IMR-90 (cell line): Measurements from ENCODE around the gene FOCAD. TPM values are rescaled to one million over a fixed set of nuclear protein-coding genes. Genes with fewer than 3 reads are reported as not detected.

Experiments
- ATAC-seq: fragments of 200-7000 bp; cut with Tn5 transposase; 2 replicates; pipeline ENCODE4 v1.9.1; 2020; ENCODE audit warnings: low read depth, mild to moderate bottlenecking, moderate library complexity
- BruUV-seq: library from RNA; stranded (reverse); fragments of 400-500 nt; replicated peaks from 2 replicates; lab custom pipeline; 2021; lab: Mats Ljungman, UMichigan
- CTCF ChIA-PET: fragments of 300-600 bp; formaldehyde crosslinking; extraction: SDS; loops from one replicate; lab custom pipeline; 2021; ENCODE audit warnings: antibody characterized with exemption; lab: Yijun Ruan, JAX
- POLR2A ChIA-PET: fragments of 300-600 bp; sonication (Branson Sonifier 250); formaldehyde crosslinking; loops from one replicate; lab custom pipeline; 2022; ENCODE audit warnings: antibody characterized with exemption; ENCODE audit not compliant: unreplicated experiment; lab: Charles Lee
- DNase-seq: peaks from one replicate; pipeline ENCODE4 v3.0.0; 2013
- H2AFZ ChIP-seq: replicated peaks from 2 replicates; pipeline ENCODE3; 2013; ENCODE audit warnings: low read length, mild to moderate bottlenecking; ENCODE audit not compliant: poor library complexity
- H2AK5ac ChIP-seq: 2 replicates; pipeline ENCODE4 v1.6.1; 2013; ENCODE audit warnings: low read depth, low read length, inconsistent platforms
- H2AK9ac ChIP-seq: replicated peaks from 2 replicates; pipeline ENCODE3; 2013; ENCODE audit warnings: mild to moderate bottlenecking, low read depth, low read length, moderate library complexity; ENCODE audit not compliant: poor library complexity
- H2BK120ac ChIP-seq: 2 replicates; pipeline ENCODE4 v1.6.1; 2013; ENCODE audit warnings: low read depth, low read length, inconsistent platforms
- H2BK15ac ChIP-seq: 3 replicates; pipeline ENCODE4 v1.6.1; 2013; ENCODE audit warnings: low read depth, low read length, inconsistent platforms
- H2BK20ac ChIP-seq: 2 replicates; pipeline ENCODE4 v1.6.1; 2013; ENCODE audit warnings: low read depth, mild to moderate bottlenecking, inconsistent platforms, low read length, moderate library complexity
- H2BK5ac ChIP-seq: 2 replicates; pipeline ENCODE4 v1.6.1; 2013; ENCODE audit warnings: mild to moderate bottlenecking, low read depth, low read length, inconsistent platforms; ENCODE audit not compliant: poor library complexity, severe bottlenecking
- H3K14ac ChIP-seq: replicated peaks from 2 replicates; pipeline ENCODE4 v1.6.1; 2013; ENCODE audit warnings: low read depth, low read length, inconsistent platforms
- H3K18ac ChIP-seq: 2 replicates; pipeline ENCODE4 v1.6.1; 2013; ENCODE audit warnings: low read depth, low read length, control low read depth
- H3K23ac ChIP-seq: 2 replicates; pipeline ENCODE4 v1.6.1; 2013; ENCODE audit warnings: low read depth, low read length, inconsistent platforms
- H3K27ac ChIP-seq: 2 replicates; pipeline ENCODE4 v1.5.1; 2013; ENCODE audit warnings: mild to moderate bottlenecking, control low read depth, low read length; ENCODE audit not compliant: insufficient read depth
- H3K27me3 ChIP-seq: 2 replicates; pipeline ENCODE4 v1.6.1; 2013; ENCODE audit warnings: low read length; ENCODE audit not compliant: control insufficient read depth, insufficient read depth
- H3K36me3 ChIP-seq: 2 replicates; pipeline ENCODE4 v1.6.1; 2013; ENCODE audit warnings: low read length, mixed read lengths; ENCODE audit not compliant: control insufficient read depth, insufficient read depth
- H3K4ac ChIP-seq: 2 replicates; pipeline ENCODE4 v1.6.1; 2013; ENCODE audit warnings: low read depth, low read length, inconsistent platforms
- H3K4me1 ChIP-seq: 2 replicates; pipeline ENCODE4 v1.6.1; 2013; ENCODE audit warnings: low read length, mixed read lengths; ENCODE audit not compliant: control insufficient read depth, insufficient read depth
- H3K4me2 ChIP-seq: 2 replicates; pipeline ENCODE4 v1.6.1; 2013; ENCODE audit warnings: low read depth, mild to moderate bottlenecking, control low read depth, low read length, moderate library complexity
- H3K4me3 ChIP-seq: 2 replicates; pipeline ENCODE4 v1.5.1; 2013; ENCODE audit warnings: low read depth, mild to moderate bottlenecking, control low read depth, low read length, moderate library complexity; ENCODE audit not compliant: insufficient read depth
- H3K56ac ChIP-seq: 2 replicates; pipeline ENCODE4 v1.6.1; 2013; ENCODE audit warnings: low read length, inconsistent platforms; ENCODE audit not compliant: insufficient read depth; ENCODE audit errors: extremely low read depth
- H3K79me1 ChIP-seq, 2 experiments: 2 replicates each; pipeline ENCODE4 v1.6.1; 2013; ENCODE audit warnings: low read length in 2 of 2, inconsistent platforms in 1 of 2, low read depth in 1 of 2
- H3K9ac ChIP-seq: 2 replicates; pipeline ENCODE4 v1.6.1; 2013; ENCODE audit warnings: low read depth, low read length, control low read depth
- H3K9me1 ChIP-seq: 2 replicates; pipeline ENCODE4 v1.6.1; 2013; ENCODE audit warnings: low read length, inconsistent platforms; ENCODE audit not compliant: insufficient read depth
- H3K9me3 ChIP-seq: 2 replicates; pipeline ENCODE4 v1.6.1; 2013; ENCODE audit warnings: low read length; ENCODE audit not compliant: control insufficient read depth, insufficient read depth
- H4K20me1 ChIP-seq: 2 replicates; pipeline ENCODE4 v1.6.1; 2013; ENCODE audit warnings: low read length, inconsistent platforms; ENCODE audit not compliant: insufficient read depth
- H4K5ac ChIP-seq: 2 replicates; pipeline ENCODE4 v1.6.1; 2013; ENCODE audit warnings: mild to moderate bottlenecking, low read depth, low read length, control low read depth
- H4K8ac ChIP-seq, 2 experiments: 2 replicates each; pipeline ENCODE4 v1.6.1; 2013; ENCODE audit warnings: low read depth in 2 of 2, low read length in 2 of 2, control low read depth in 1 of 2, inconsistent platforms in 1 of 2
- H4K91ac ChIP-seq: 2 replicates; pipeline ENCODE4 v1.6.1; 2013; ENCODE audit warnings: low read depth, low read length, inconsistent platforms; ENCODE audit not compliant: insufficient read depth
- BHLHE40 ChIP-seq: fragments of 150-350 bp; IDR thresholded peaks from 2 replicates; pipeline ENCODE4 v1.6.1; 2016; ENCODE audit warnings: mild to moderate bottlenecking, low read depth, low read length
- MAFK ChIP-seq: IDR thresholded peaks from 2 replicates; pipeline ENCODE4 v1.6.1; 2012; ENCODE audit warnings: low read depth, low read length, improper control_type of control experiment
- WGBS, 2 experiments: methylation state at CpG; one replicate each; pipeline versions ENCODE4 v1.1.5 to v1.1.7; 2013; ENCODE audit warnings: missing lambda C conversion rate in 2 of 2; ENCODE audit not compliant: insufficient read length in 1 of 2; ENCODE audit errors: extremely low coverage in 2 of 2; 5-methylcytosine and 5-hydroxymethylcytosine counted together
- dilution Hi-C: fragments of 300-500 bp; cut with HindIII; formaldehyde crosslinking; loops from one replicate; pipeline ENCODE4 v1.14.3; 2018; ENCODE audit warnings: low sequenced_read_pairs; ENCODE audit not compliant: unreplicated experiment
- in situ Hi-C: fragments of 300-500 bp; cut with MboI; formaldehyde crosslinking; loops from 3 replicates; pipeline ENCODE4 v1.14.3; 2019; ENCODE audit warnings: low sequenced_read_pairs, inconsistent platforms, mixed read lengths
- intact Hi-C: fragments of 100-400 bp; cut with micrococcal nuclease; formaldehyde crosslinking; loops from 2 replicates; pipeline ENCODE4 v1.10.0; 2022
- polyA plus RNA-seq, 3 experiments: library from polyadenylated mRNA; depleted of rRNA; stranded (reverse); fragments of >200 nt; gene quantifications; 2 replicates each; pipeline ENCODE4 v1.2.3, GENCODE V29; 2012; ENCODE audit warnings: low replicate concordance in 1 of 3
- total RNA-seq: library from RNA; depleted of rRNA; stranded (reverse); fragments of >200 nt; gene quantifications from 2 replicates; pipeline ENCODE4 v1.2.3, GENCODE V29; 2012
- TF ChIP-seq, protein P1 (sequence below): fragments of 150-350 bp; IDR thresholded peaks from 2 replicates; pipeline ENCODE4 v1.6.1; 2016; ENCODE audit warnings: low read depth, mild to moderate bottlenecking, low read length, moderate library complexity, borderline replicate concordance

Gene FOCAD
- total and polyA plus RNA-seq, 2 of the 4 experiments (the other 2 are of a cell fraction), result 28.8 to 91.2 TPM

DNA sequence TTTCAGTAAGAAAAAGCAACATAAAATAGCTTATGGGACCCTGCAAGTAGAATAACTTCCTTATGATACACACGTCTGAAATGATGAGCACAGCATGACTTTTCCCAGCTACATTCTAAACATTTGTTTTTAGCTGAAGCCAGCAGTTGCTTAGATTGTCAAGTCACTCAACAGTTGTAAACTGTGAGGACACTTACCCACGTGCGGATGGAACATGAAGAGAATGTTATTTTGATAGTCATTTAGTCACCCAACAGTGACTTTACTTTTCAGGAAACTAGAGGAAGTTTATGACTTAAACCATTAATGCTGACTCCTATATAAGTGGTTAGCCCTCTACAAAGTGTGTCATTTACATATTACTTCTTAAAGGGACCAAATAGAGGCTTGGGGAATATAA, 344.4 kb downstream of the FOCAD start:
- CTCF ChIA-PET, result no interaction called here

More for the DNA sequence above, 344.4 kb downstream of the FOCAD start:
- Histone ChIP-seq H4K20me1 (no peaks in the 10 kb centered on the region), H3K9ac (no peak overlapping the region), H2BK15ac (no peak overlapping the region), H3K4me1 (peaks cover 7% of the 10 kb centered on the region), H2BK20ac (no peak overlapping the region), H3K27ac (no peak overlapping the region), H3K23ac (no peak overlapping the region), H2AK5ac (no peak overlapping the region), H3K27me3 (no peaks in the 10 kb centered on the region), H3K9me1 (peaks cover 5% of the 10 kb centered on the region; the same call in 1 of the 2 replicates), H4K5ac (no peak overlapping the region), H3K79me1 (no peaks in the 10 kb centered on the region), H3K14ac (no peak overlapping the region), H3K4me2 (no peak overlapping the region), H3K18ac (no peak overlapping the region), H3K4me3 (no peak overlapping the region), H2AK9ac (no peak overlapping the region), H2BK120ac (no peak overlapping the region), H3K9me3 (no peaks in the 10 kb centered on the region), H3K36me3 (no peaks in the 10 kb centered on the region), H4K91ac (no peak overlapping the region), H4K8ac (no peak overlapping the region), H2BK5ac (peak overlapping the region; percentile 42), H3K56ac (no peak overlapping the region), H2AFZ (no peak overlapping the region), H3K4ac (no peak overlapping the region)
- WGBS, 2 experiments, result no CpG with 5 or more reads among the region's 3 CpGs
- DNase-seq (peak; percentile 69), ATAC-seq (peak; percentile 46)
- dilution Hi-C loops (no loop called here), in situ Hi-C loops (no loop called here), intact Hi-C loops (no loop called here)
- TF ChIP-seq, protein P1, sequence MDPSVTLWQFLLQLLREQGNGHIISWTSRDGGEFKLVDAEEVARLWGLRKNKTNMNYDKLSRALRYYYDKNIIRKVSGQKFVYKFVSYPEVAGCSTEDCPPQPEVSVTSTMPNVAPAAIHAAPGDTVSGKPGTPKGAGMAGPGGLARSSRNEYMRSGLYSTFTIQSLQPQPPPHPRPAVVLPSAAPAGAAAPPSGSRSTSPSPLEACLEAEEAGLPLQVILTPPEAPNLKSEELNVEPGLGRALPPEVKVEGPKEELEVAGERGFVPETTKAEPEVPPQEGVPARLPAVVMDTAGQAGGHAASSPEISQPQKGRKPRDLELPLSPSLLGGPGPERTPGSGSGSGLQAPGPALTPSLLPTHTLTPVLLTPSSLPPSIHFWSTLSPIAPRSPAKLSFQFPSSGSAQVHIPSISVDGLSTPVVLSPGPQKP, result no peak
- peak; percentile 64; the same call in 1 of the 2 replicates for TF ChIP-seq MAFK
- TF ChIP-seq BHLHE40, result peak; percentile 84
- POLR2A ChIA-PET, result no interaction called here
- BruUV-seq, result no TSS peak
